Stimulated activated naive CD8-positive, alpha-beta T cell treated with anti-CD3 and anti-CD28 coated beads, Interleukin-15, Interleukin-2, amounts not matched to agents 100 U/mL and 50 U/mL, for 24 hours (primary cell): Measurements from ENCODE around the gene ZNF513.
A peak's percentile ranks its signal among the peaks of the same experiment; 100 is the strongest.
"Not testable (repeated sequence)": the region's sequence is repeated elsewhere in the genome, so short reads cannot be mapped to it uniquely, and the experiment has no call there.

Experiments
- ATAC-seq: fragments of 150-1000 bp; cut with Tn5 transposase; one replicate; pipeline ENCODE4 v1.10.0; 2021
- DNase-seq: peaks from one replicate; pipeline ENCODE4 v3.0.0; 2021

The ZNF513 gene

GRCh38 chr2:27380626-27381545 is at the start of gene ZNF513:
TSS of gene ZNF513 (minus strand) at chr2:27380734. CDS start at chr2:27380526, 208 bp downstream.
- ATAC-seq (peak; percentile 92), DNase-seq (peak; percentile 91)

GRCh38 chr2:27428978-27429541 is 48.5 kb upstream of the ZNF513 start:
- ATAC-seq = peak; percentile 84
- DNase-seq = peak; percentile 83

- ATAC-seq (peak; percentile 89), DNase-seq (peak; percentile 98)
These were observed 47.9 kb upstream of the ZNF513 start, which contains the start of gene NRBP1 for GRCh38 chr2:27428213-27428977. TSS of gene NRBP1 (plus strand) at chr2:27428631. CDS start at chr2:27433274, 4,643 bp downstream.

- ATAC-seq (no peak), DNase-seq (no peak)
These were observed 47.3 kb upstream of the ZNF513 start for GRCh38 chr2:27427863-27428212.

- not testable (repeated sequence) for DNase-seq, ATAC-seq
These were observed 44.5 kb upstream of the ZNF513 start for GRCh38 chr2:27425039-27425438.

- no peak for ATAC-seq
These were observed 42.4 kb upstream of the ZNF513 start for GRCh38 chr2:27422958-27423357.

GRCh38 chr2:27421660-27422250 is 41.2 kb upstream of the ZNF513 start:
- no peak for ATAC-seq
- no peak for DNase-seq

More at GRCh38 chr2:27422958-27423357, 42.4 kb upstream of the ZNF513 start:
- DNase-seq = no peak

- ATAC-seq (no peak), DNase-seq (no peak)
These were observed 40.5 kb upstream of the ZNF513 start for GRCh38 chr2:27420996-27421395.

GRCh38 chr2:27416151-27416550 is 35.6 kb upstream of the ZNF513 start:
- DNase-seq (no peak), ATAC-seq (no peak)

- ATAC-seq (no peak), DNase-seq (no peak)
These were observed 32.1 kb upstream of the ZNF513 start for GRCh38 chr2:27412419-27413152.

GRCh38 chr2:27409321-27410073 is 29.0 kb upstream of the ZNF513 start, which contains the start of gene PPM1G:
TSS of gene PPM1G (minus strand) at chr2:27409591. CDS start at chr2:27409422, 169 bp downstream.
- DNase-seq (peak; percentile 99), ATAC-seq (peak; percentile 98)

- ATAC-seq (peak; percentile 29), DNase-seq (peak; percentile 47)
These were observed 28.2 kb upstream of the ZNF513 start for GRCh38 chr2:27408601-27409320.

GRCh38 chr2:27407798-27408491 is 27.4 kb upstream of the ZNF513 start:
- no peak for DNase-seq
- no peak for ATAC-seq

- DNase-seq = no peak
- ATAC-seq = no peak
These were observed 20.0 kb upstream of the ZNF513 start for GRCh38 chr2:27400348-27401135.

GRCh38 chr2:27398962-27399361 is 18.4 kb upstream of the ZNF513 start:
- no peak for DNase-seq
- ATAC-seq = no peak

- DNase-seq = no peak
- ATAC-seq = no peak
These were observed 12.7 kb upstream of the ZNF513 start for GRCh38 chr2:27393225-27393624.

GRCh38 chr2:27390822-27391679 is 10.5 kb upstream of the ZNF513 start:
- DNase-seq = no peak
- ATAC-seq = peak; percentile 28
